ENCODE results near the gene ARIH2. TPM values are rescaled to one million over a fixed set of nuclear protein-coding genes. Genes with fewer than 3 reads are reported as not detected.

The ARIH2 gene
- total RNA-seq, 1 experiment from 2014 or later, result 122 TPM

DNA sequence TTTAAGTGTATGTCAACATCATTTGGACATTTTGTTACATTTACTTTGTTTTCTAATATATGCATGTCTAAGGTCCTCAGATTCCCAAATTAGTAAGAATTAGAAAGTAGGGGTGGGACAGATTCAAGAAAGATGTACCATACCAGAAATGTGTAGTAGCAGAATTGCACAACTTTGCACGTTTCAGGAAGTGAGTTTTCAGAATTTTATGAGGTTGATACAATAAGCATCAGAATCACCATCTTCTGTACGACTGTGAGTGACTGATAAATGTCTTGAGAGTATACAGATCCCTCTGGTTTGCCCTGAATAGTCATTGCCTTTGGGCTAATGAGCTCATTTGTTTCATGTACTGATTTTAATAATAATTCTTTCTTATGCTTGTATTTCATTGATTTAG is 9.3 kb downstream of the ARIH2 start:
- TF ChIP-seq, protein P1, sequence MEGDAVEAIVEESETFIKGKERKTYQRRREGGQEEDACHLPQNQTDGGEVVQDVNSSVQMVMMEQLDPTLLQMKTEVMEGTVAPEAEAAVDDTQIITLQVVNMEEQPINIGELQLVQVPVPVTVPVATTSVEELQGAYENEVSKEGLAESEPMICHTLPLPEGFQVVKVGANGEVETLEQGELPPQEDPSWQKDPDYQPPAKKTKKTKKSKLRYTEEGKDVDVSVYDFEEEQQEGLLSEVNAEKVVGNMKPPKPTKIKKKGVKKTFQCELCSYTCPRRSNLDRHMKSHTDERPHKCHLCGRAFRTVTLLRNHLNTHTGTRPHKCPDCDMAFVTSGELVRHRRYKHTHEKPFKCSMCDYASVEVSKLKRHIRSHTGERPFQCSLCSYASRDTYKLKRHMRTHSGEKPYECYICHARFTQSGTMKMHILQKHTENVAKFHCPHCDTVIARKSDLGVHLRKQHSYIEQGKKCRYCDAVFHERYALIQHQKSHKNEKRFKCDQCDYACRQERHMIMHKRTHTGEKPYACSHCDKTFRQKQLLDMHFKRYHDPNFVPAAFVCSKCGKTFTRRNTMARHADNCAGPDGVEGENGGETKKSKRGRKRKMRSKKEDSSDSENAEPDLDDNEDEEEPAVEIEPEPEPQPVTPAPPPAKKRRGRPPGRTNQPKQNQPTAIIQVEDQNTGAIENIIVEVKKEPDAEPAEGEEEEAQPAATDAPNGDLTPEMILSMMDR (conservative IDR thresholded peaks at IDR 0.05), result no peak
- DNase-seq, result no peak
- H3K56ac ChIP-seq (ENCODE audit: insufficient read length, low read depth, low read length), result no peak overlapping the region
- no peak overlapping the region for H2AK5ac ChIP-seq (ENCODE audit: insufficient read length, low read length)
- no CpG with 5 or more reads among the region's 2 CpGs for WGBS (ENCODE audit: extremely low coverage, insufficient read length, low lambda C conversion rate)
- Mint-ChIP-seq H3K27ac (no peak overlapping the region), H3K36me3 (ENCODE audit: insufficient read depth in 1 of 3, low read depth in 3 of 3) (peaks cover 46 to 83% (median 60%) of the 10 kb centered on the region in 3 experiments), H3K4me3 (no peak overlapping the region), H3K9me3 (no peaks in the 10 kb centered on the region), H3K27me3 (ENCODE audit: low read depth) (no peaks in the 10 kb centered on the region), H3K4me1 (no peaks in the 10 kb centered on the region)
- no peak overlapping the region for H3K23ac ChIP-seq (ENCODE audit: insufficient read length, low read depth, low read length)
- no peak overlapping the region for H3K27ac ChIP-seq (ENCODE audit: insufficient read length, low read depth, low read length)
- no peak overlapping the region for H4K5ac ChIP-seq (ENCODE audit: insufficient read length, low read depth, low read length)
- no peak overlapping the region for H2AFZ ChIP-seq (ENCODE audit: low read length)
- H3K27me3 ChIP-seq (ENCODE audit: insufficient read depth, low read length), result no peaks in the 10 kb centered on the region
- no peak overlapping the region for H2BK120ac ChIP-seq (ENCODE audit: low read depth, low read length, poor library complexity, severe bottlenecking)
- H2BK12ac ChIP-seq (ENCODE audit: insufficient read length, low read depth, low read length), result no peak overlapping the region
- peaks cover 19% of the 10 kb centered on the region; the same call in 1 of the 2 replicates for H3K79me2 ChIP-seq (ENCODE audit: insufficient read depth, low read length)
- H3K18ac ChIP-seq (ENCODE audit: insufficient read length, low read depth, low read length), result no peak overlapping the region
- no peak overlapping the region for H3K9ac ChIP-seq (ENCODE audit: extremely low read depth, insufficient read length, low read length)
- no peak overlapping the region for H3K4me2 ChIP-seq (ENCODE audit: insufficient read depth, insufficient read length, low read length)
- H3K4me1 ChIP-seq (ENCODE audit: insufficient read depth, low read length), result no peaks in the 10 kb centered on the region
- no peak overlapping the region for H4K8ac ChIP-seq (replicated peaks; ENCODE audit: insufficient read length, low read depth, low read length)
- H2BK15ac ChIP-seq (ENCODE audit: low read depth, low read length), result no peak overlapping the region
- no peak overlapping the region for H2BK20ac ChIP-seq (ENCODE audit: low read depth, low read length, poor library complexity, severe bottlenecking)
- no peak overlapping the region for H4K91ac ChIP-seq (ENCODE audit: insufficient read length, low read depth, low read length)
- H2BK5ac ChIP-seq (ENCODE audit: insufficient read length, low read length), result no peak overlapping the region
- peaks cover 3% of the 10 kb centered on the region for H3K23me2 ChIP-seq (ENCODE audit: insufficient read length, low read depth, low read length, poor library complexity, severe bottlenecking)
- peaks cover 4% of the 10 kb centered on the region for H4K20me1 ChIP-seq (ENCODE audit: control insufficient read depth, insufficient read depth, insufficient read length)
- H3K79me1 ChIP-seq (ENCODE audit: insufficient read depth, low read depth, low read length, poor library complexity, severe bottlenecking), result peaks cover 18% of the 10 kb centered on the region
- no peak overlapping the region for H3T11ph ChIP-seq (ENCODE audit: low read length)
- H3K4ac ChIP-seq (ENCODE audit: low read depth, low read length), result no peak overlapping the region
- no peak overlapping the region for H3K14ac ChIP-seq (ENCODE audit: insufficient read depth, low read length)
- no peaks in the 10 kb centered on the region for H3K9me3 ChIP-seq (ENCODE audit: control insufficient read depth, low read depth, low read length)
